SK-N-MC (cell line): ENCODE results near the gene GMDS.

Experiments
- EZH2 ChIP-seq: fragments of 200-600 bp; sonication (generic); IDR thresholded peaks from one replicate; pipeline ENCODE4 v1.6.1; 2017; ENCODE audit warnings: antibody characterized with exemption
- FOXP2 ChIP-seq: optimal IDR thresholded peaks from 2 replicates; pipeline ENCODE3; 2011; ENCODE audit warnings: mild to moderate bottlenecking, moderate library complexity; ENCODE audit not compliant: insufficient read depth; ENCODE audit errors: extremely low read length, control extremely low read depth
- POLR2AphosphoS5 ChIP-seq: IDR thresholded peaks from 2 replicates; pipeline ENCODE4 v1.6.1; 2012; ENCODE audit warnings: mild to moderate bottlenecking, low read depth, low read length, borderline replicate concordance

- no peak for TF ChIP-seq POLR2AphosphoS5
- no peak for TF ChIP-seq EZH2
- no peak for TF ChIP-seq FOXP2
These were observed 664.0 kb downstream of the GMDS start for GRCh38 chr6:1581120-1581991.
